Body of pancreas (tissue), 4 donors: ENCODE results near the gene SORCS2. TPM values are rescaled to one million over a fixed set of nuclear protein-coding genes. Genes with fewer than 3 reads are reported as not detected.

ENCODE experiments used
- ATAC-seq: fragments of 150-250 bp; one replicate; pipeline ENCODE4 v1.9.1; 2016
- DNase-seq, 4 donors: peaks; one replicate each; pipeline ENCODE4 v3.0.0-alpha.2; 2019
- H3K27ac ChIP-seq, 4 donors: fragments of 200-600 bp; sonication (generic); 1 replicate in 3 of 4; 2 replicates in 1 of 4; pipeline versions ENCODE4 v1.5.1 to v1.6.1; 2016 to 2019; ENCODE audit warnings: mild to moderate bottlenecking in 1 of 4, mixed read lengths in 1 of 4, moderate library complexity in 1 of 4
- H3K27me3 ChIP-seq, 2 donors: fragments of 200-600 bp; sonication (generic); one replicate each; pipeline ENCODE4 v1.6.0; 2016; ENCODE audit warnings: mild to moderate bottlenecking in 1 of 2
- H3K36me3 ChIP-seq, 2 donors: fragments of 200-600 bp; sonication (generic); replicated peaks in 1 of 2; 2 replicates each; pipeline ENCODE4 v1.5.1; 2016; ENCODE audit warnings: low read depth in 2 of 2; ENCODE audit not compliant: insufficient read depth in 1 of 2
- H3K4me1 ChIP-seq: fragments of 200-600 bp; sonication (generic); one replicate; pipeline ENCODE4 v1.6.0; 2016
- H3K4me3 ChIP-seq, 2 donors: fragments of 200-600 bp; sonication (generic); 1 replicate in 1 of 2; 2 replicates in 1 of 2; pipeline ENCODE4 v1.5.1; 2016 to 2019
- H3K9me3 ChIP-seq, 3 donors: fragments of 200-600 bp; sonication (generic); 1 replicate in 2 of 3; 2 replicates in 1 of 3; pipeline ENCODE4 v1.5.1; 2016
- CTCF ChIP-seq, 7 experiments: fragments of 450-650 bp in 4 of 7; fragments of 200-600 bp in 3 of 7; sonication (generic) in 3 of 7; IDR thresholded peaks; one replicate each; pipeline ENCODE4 v1.5.1; 2016 to 2019; ENCODE audit warnings: antibody characterized with exemption in 7 of 7
- POLR2A ChIP-seq, 3 donors: fragments of 450-650 bp; IDR thresholded peaks; one replicate each; pipeline ENCODE4 v1.6.1; 2016; ENCODE audit warnings: antibody characterized with exemption in 3 of 3, mild to moderate bottlenecking in 2 of 3
- WGBS, 2 donors: methylation state at CpG; one replicate each; pipeline ENCODE4 v1.1.5; 2017; 5-methylcytosine and 5-hydroxymethylcytosine counted together
- intact Hi-C: fragments of 100-400 bp; cut with DNase I; formaldehyde crosslinking; loops from one replicate; pipeline ENCODE4 v1.15.1; 2023
- total RNA-seq, 2 donors: library from RNA; depleted of rRNA; stranded (reverse); fragments of >200 nt; gene quantifications; one replicate each; pipeline ENCODE4 v1.1.0, GENCODE V29; 2016

SORCS2 gene
- total RNA-seq, 2 donors from 2014 or later, result 0.26 to 0.33 TPM

- no peaks in the 10 kb centered on the region for H3K27me3 ChIP-seq
- intact Hi-C loops, result no loop called here
Observed at GRCh38 chr4:7533267-7533666, 340.9 kb downstream of the SORCS2 start.

GRCh38 chr4:7535094-7535493 is 342.8 kb downstream of the SORCS2 start:
- intact Hi-C loops, result no loop called here

More at GRCh38 chr4:7533267-7533666, 340.9 kb downstream of the SORCS2 start:
- no peak for TF ChIP-seq CTCF (IDR thresholded peaks at IDR 0.05)
- TF ChIP-seq POLR2A (IDR thresholded peaks at IDR 0.05), result no peak
- no peaks in the 10 kb centered on the region for H3K4me1 ChIP-seq
- no peak overlapping the region for H3K27ac ChIP-seq
- ATAC-seq, result no peak
- no peak for DNase-seq
- H3K4me3 ChIP-seq, result no peak overlapping the region
- no peaks in the 10 kb centered on the region for H3K9me3 ChIP-seq
- no peaks in the 10 kb centered on the region for H3K36me3 ChIP-seq
- 71 to 73% methylated on average over 7 to 8 of the region's 8 CpGs for WGBS, 2 donors

GRCh38 chr4:7535619-7536018 is 343.3 kb downstream of the SORCS2 start:
- DNase-seq (no peak), ATAC-seq (no peak)
- Histone ChIP-seq H3K4me3 (no peak overlapping the region), H3K4me1 (no peaks in the 10 kb centered on the region), H3K27ac (no peak overlapping the region), H3K27me3 (no peaks in the 10 kb centered on the region), H3K36me3 (no peaks in the 10 kb centered on the region), H3K9me3 (no peaks in the 10 kb centered on the region)
- intact Hi-C loops, result no loop called here
- TF ChIP-seq POLR2A (IDR thresholded peaks at IDR 0.05), result no peak
- TF ChIP-seq CTCF (IDR thresholded peaks at IDR 0.05), result no peak
- 66 to 70% methylated on average over 11 of the region's 11 CpGs for WGBS, 2 donors

More at GRCh38 chr4:7535094-7535493, 342.8 kb downstream of the SORCS2 start:
- no peak overlapping the region for H3K4me3 ChIP-seq
- no peak for DNase-seq
- WGBS, 2 donors, result 80 to 88% methylated on average over 1 to 9 of the region's 10 CpGs
- no peak overlapping the region for H3K27ac ChIP-seq
- H3K27me3 ChIP-seq, result no peaks in the 10 kb centered on the region
- H3K9me3 ChIP-seq, result no peaks in the 10 kb centered on the region
- no peak for ATAC-seq
- no peaks in the 10 kb centered on the region for H3K4me1 ChIP-seq
- no peaks in the 10 kb centered on the region for H3K36me3 ChIP-seq
- TF ChIP-seq POLR2A (IDR thresholded peaks at IDR 0.05) (no peak), CTCF (IDR thresholded peaks at IDR 0.05) (no peak)

GRCh38 chr4:7536876-7537275 is 344.5 kb downstream of the SORCS2 start:
- Histone ChIP-seq H3K27ac (no peak overlapping the region), H3K4me3 (no peak overlapping the region), H3K9me3 (no peaks in the 10 kb centered on the region), H3K36me3 (no peaks in the 10 kb centered on the region), H3K27me3 (no peaks in the 10 kb centered on the region), H3K4me1 (no peaks in the 10 kb centered on the region)
- TF ChIP-seq POLR2A (IDR thresholded peaks at IDR 0.05) (no peak), CTCF (IDR thresholded peaks at IDR 0.05) (no peak)
- 32 to 69% methylated on average over 3 to 8 of the region's 8 CpGs for WGBS, 2 donors
- ATAC-seq, result no peak
- intact Hi-C loops, result no loop called here
- no peak for DNase-seq

GRCh38 chr4:7537853-7538400 is 345.6 kb downstream of the SORCS2 start:
- ATAC-seq (no peak), DNase-seq (no peak)
- Histone ChIP-seq H3K27ac (no peak overlapping the region), H3K9me3 (no peaks in the 10 kb centered on the region), H3K36me3 (no peaks in the 10 kb centered on the region), H3K4me3 (no peak overlapping the region), H3K27me3 (no peaks in the 10 kb centered on the region), H3K4me1 (no peaks in the 10 kb centered on the region)
- 56 to 60% methylated on average over 8 of the region's 8 CpGs for WGBS, 2 donors
- intact Hi-C loops, result no loop called here
- no peak for TF ChIP-seq CTCF (IDR thresholded peaks at IDR 0.05)
- TF ChIP-seq POLR2A (IDR thresholded peaks at IDR 0.05), result no peak
